ENCODE results near the gene TPD52L1.

The TPD52L1 gene

DNA sequence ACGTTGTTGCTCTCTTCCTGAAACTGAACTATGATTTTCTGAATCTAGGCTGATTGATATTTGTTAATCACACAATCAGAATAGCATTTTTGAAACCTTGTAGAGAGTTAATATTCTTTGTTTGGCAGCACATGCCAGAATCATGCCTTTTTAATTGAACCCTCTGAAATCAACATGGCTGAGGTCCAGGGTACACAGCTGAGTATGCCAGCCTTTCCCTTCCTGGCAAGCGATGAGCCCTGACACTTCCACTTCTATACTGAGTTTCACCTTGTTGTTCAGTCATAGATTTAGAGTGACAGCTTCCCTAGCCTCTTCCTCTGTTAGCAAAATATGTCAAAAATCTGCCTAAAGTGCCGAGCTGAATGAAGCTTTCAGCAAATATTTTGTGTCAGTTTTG, 141.4 kb downstream of the TPD52L1 start:
- peaks cover 35% of the 10 kb centered on the region for H3K36me3 Mint-ChIP-seq (ENCODE audit: insufficient read depth)
- H3K9me3 Mint-ChIP-seq: no peaks in the 10 kb centered on the region
- no peaks in the 10 kb centered on the region for H3K27me3 Mint-ChIP-seq
- ATAC-seq (replicated peaks) (no peak), DNase-seq (no peak)
- no peak overlapping the region for H3K27ac Mint-ChIP-seq
- peaks cover 36 to 50% of the 10 kb centered on the region in 2 donors for H3K4me1 Mint-ChIP-seq (ENCODE audit: low read depth in 2 of 2)
- H3K4me3 Mint-ChIP-seq: no peak overlapping the region

DNA sequence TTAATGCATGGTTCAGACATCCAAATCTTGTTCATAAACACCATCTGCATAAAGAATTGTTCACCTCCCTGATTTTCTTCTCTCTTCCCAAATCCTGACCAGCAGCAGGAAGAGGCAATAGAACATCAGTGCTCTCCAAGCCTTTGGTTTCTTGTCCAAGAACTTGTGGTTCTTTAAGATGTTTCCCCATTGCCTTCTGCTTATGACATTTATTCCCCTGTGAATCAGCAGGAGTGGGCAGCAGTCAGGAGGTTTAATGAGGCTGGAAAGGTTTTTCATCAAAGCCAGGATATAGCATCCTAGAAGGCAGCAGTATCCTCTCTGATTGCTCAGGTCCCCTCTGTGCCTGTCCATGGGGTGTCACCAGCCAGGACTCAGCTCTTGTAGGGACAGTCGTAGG, 142.9 kb downstream of the TPD52L1 start:
- peak overlapping the region in 1 of 2 donors; percentile 25 for H3K27ac Mint-ChIP-seq
- H3K4me3 Mint-ChIP-seq: no peak overlapping the region
- H3K9me3 Mint-ChIP-seq: no peaks in the 10 kb centered on the region
- no peaks in the 10 kb centered on the region for H3K27me3 Mint-ChIP-seq
- no peak for ATAC-seq (replicated peaks)
- H3K36me3 Mint-ChIP-seq (ENCODE audit: insufficient read depth): peaks cover 36% of the 10 kb centered on the region
- H3K4me1 Mint-ChIP-seq (ENCODE audit: low read depth in 2 of 2): peaks cover 47 to 63% of the 10 kb centered on the region in 2 donors
- DNase-seq: no peak

DNA sequence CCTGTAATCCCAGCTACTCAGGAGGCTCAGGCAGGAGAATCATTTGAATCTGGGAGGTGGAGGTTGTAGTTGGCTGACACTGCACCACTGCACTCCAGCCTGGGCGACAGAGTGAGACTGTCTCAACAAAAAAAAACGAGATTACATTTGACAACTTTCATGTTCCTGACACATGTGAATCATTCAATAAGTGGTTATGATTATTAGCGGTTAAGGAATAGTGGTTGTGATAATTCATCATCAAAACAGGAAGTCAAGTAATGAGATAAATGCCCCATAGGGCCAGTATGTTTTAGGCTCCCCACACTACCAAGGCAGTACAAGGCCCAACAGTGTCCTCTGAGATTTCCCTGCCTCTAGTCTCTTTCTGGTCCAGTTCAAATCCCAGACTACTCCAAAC, 145.7 kb downstream of the TPD52L1 start:
- H3K4me3 Mint-ChIP-seq: peak overlapping the region; percentile 30 to 92
- H3K27ac Mint-ChIP-seq: peak overlapping the region; percentile 65 to 96
- H3K9me3 Mint-ChIP-seq: no peaks in the 10 kb centered on the region
- peak in 1 of 3 experiments; percentile 12 for DNase-seq
- peaks cover 27% of the 10 kb centered on the region for H3K36me3 Mint-ChIP-seq (ENCODE audit: insufficient read depth)
- no peaks in the 10 kb centered on the region for H3K27me3 Mint-ChIP-seq
- peaks cover 51 to 68% of the 10 kb centered on the region in 2 donors for H3K4me1 Mint-ChIP-seq (ENCODE audit: low read depth in 2 of 2)
- ATAC-seq (replicated peaks): peak; percentile 63

DNA sequence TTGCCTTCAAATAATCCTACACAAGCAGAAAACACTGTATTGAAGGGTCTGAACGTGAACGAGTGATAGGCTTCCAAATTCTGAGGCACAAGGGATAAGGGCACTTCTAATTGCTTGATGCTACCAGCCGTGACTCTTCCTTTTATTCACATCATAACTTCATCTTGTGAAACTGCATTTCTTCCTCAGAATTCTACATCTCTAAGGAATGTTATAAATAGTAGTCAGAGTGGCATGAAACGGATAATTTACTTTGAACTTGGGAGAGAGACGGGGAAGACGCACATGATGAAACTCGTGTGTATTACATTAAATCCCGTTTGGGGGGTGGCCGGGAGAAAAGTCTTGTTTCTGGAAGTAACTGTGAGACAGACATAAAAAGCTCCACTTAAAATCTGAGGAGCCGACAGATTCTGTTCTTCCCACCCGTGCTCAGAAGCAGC, 147.4 kb downstream of the TPD52L1 start:
- no peak for ATAC-seq (replicated peaks)
- Mint-ChIP-seq H3K4me1 (ENCODE audit: low read depth in 2 of 2) (peaks cover 44 to 55% of the 10 kb centered on the region in 2 donors), H3K27me3 (peaks cover 12 to 13% of the 10 kb centered on the region in 2 donors), H3K36me3 (ENCODE audit: insufficient read depth) (peaks cover 24% of the 10 kb centered on the region), H3K27ac (peak overlapping the region; percentile 65 to 96), H3K4me3 (peak overlapping the region; percentile 75 to 92), H3K9me3 (no peaks in the 10 kb centered on the region)
- DNase-seq: no peak

DNA sequence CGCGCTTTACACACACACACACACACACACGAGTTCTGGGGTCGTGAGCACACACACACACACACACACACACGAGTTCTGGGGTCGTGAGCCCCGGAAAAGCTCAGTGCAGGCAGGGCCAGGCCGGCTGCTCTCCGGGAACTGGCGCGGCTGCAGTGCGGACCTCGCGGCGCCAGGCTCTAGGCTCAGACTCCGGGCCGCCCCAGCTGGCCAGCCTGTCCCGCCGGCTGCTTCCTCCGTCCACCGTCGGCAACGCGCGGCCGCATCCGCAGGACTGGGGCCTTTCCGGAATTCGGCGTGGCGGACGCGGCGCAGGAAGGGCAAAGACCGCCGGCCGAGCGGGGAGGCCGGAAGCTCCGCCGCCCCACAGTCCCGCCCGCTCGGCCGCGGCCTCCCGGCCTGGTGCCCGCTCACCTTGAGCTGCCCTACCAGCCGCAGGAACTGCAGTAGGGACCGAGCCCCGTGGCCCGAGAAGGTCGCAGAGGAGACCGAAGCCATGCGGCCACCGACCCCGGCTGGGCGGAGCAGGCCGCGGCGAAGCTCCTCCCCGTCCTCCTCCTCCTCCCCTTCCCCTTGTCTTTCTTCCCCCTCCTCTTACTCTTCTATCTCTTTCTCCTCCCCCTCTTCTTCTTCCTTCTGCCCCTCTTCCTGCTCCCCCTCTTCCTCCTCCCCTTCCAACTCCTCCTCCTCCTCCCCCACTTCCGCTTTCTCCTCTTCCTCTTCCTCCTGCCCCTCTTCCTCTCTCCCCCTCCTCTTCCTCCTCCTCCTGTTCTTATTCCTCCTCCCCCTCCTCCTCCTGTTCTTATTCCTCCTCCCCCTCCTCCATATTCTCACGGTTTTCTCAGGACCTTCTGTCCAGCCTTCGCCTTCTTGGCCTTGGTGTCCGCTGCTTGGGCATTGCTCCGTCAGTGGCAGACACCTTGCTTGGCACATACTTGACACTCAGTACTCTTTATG, 148.1 kb downstream of the TPD52L1 start, which contains the start of gene HDDC2:
HDDC2 (minus strand) TSS at position 533 of the 957 bp plus-strand sequence; CDS start at position 498, 35 bp downstream.
- Mint-ChIP-seq H3K9me3 (no peaks in the 10 kb centered on the region), H3K36me3 (ENCODE audit: insufficient read depth) (peaks cover 24% of the 10 kb centered on the region), H3K4me3 (peak within 1 kb of the TSS; percentile 75 to 92), H3K27ac (peak within 1 kb of the TSS; percentile 65 to 96), H3K4me1 (ENCODE audit: low read depth in 2 of 2) (peaks cover 44 to 55% of the 10 kb centered on the region in 2 donors), H3K27me3 (peaks cover 18 to 20% of the 10 kb centered on the region in 2 donors)
- ATAC-seq (replicated peaks) (peak; percentile 53), DNase-seq (peak; percentile 10 to 23 (median 21))

GRCh38 chr6:125302840-125303511, 149.4 kb downstream of the TPD52L1 start:
- peak overlapping the region; percentile 39 to 96 for H3K27ac Mint-ChIP-seq
- no peaks in the 10 kb centered on the region for H3K9me3 Mint-ChIP-seq
- H3K27me3 Mint-ChIP-seq: peaks cover 18 to 22% of the 10 kb centered on the region in 2 donors
- peaks cover 17% of the 10 kb centered on the region for H3K36me3 Mint-ChIP-seq (ENCODE audit: insufficient read depth)
- ATAC-seq (replicated peaks): peak; percentile 40
- no peak for DNase-seq
- H3K4me1 Mint-ChIP-seq (ENCODE audit: low read depth in 2 of 2): peaks cover 37 to 46% of the 10 kb centered on the region in 2 donors
- peak overlapping the region; percentile 75 to 92 for H3K4me3 Mint-ChIP-seq

DNA sequence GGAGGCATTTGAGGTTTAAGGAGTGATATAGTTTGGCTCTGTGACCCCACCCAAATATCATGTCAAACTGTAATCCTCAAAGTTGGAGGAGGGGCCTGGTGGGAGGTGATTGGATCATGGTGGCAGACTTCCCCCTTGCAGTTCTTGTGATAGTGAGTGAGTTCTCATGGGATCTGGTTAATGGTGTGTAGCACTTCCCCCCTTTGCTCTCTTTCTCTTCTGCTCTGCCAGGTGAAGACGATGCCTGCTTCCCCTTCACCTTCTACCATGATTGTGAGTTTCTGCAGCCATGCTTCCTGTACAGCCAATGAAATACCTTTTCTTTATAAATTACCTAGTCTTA, 149.9 kb downstream of the TPD52L1 start:
- no peak for DNase-seq
- H3K27ac Mint-ChIP-seq: peak overlapping the region; percentile 39 to 63
- no peak for ATAC-seq (replicated peaks)
- H3K9me3 Mint-ChIP-seq: no peaks in the 10 kb centered on the region
- peaks cover 21 to 22% of the 10 kb centered on the region in 2 donors for H3K27me3 Mint-ChIP-seq
- peaks cover 14% of the 10 kb centered on the region for H3K36me3 Mint-ChIP-seq (ENCODE audit: insufficient read depth)
- peaks cover 36 to 42% of the 10 kb centered on the region in 2 donors for H3K4me1 Mint-ChIP-seq (ENCODE audit: low read depth in 2 of 2)
- H3K4me3 Mint-ChIP-seq: no peak overlapping the region

DNA sequence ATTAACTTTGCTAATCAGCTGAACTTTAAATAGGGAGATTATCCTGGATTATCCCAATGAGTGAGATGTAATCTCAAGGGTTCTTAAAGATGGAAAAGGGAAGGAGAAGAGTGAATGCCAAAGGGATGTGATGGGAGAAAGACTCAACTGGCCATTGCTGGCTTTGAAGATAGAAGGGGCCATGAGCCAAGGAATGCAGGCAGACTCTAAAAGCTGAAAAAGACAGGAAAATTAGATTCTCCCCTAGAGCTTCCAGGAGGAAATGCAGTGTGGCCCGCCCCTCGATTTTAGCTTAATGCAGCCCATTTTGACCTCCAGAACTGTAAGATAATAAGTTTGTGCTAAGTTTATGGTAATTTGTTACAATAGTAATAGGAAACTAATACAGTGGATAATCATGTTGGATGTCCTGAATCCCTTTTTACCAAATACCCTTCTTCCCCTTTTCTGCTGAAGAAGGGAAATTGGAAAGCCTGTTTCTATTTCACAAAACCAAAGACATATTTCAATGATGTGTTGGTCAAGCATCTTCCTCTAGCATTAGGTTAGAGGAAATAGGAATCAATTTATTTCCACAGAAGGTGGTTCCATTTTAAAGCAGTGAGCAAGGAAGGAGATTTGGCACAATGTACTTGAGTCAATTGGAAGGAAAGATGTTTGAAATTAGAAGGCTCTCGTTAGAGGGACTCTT, 151.5 kb downstream of the TPD52L1 start:
- Mint-ChIP-seq H3K4me3 (no peak overlapping the region), H3K27me3 (peaks cover 22 to 32% of the 10 kb centered on the region in 2 donors), H3K27ac (no peak overlapping the region), H3K4me1 (ENCODE audit: low read depth in 2 of 2) (peaks cover 23 to 27% of the 10 kb centered on the region in 2 donors), H3K36me3 (ENCODE audit: insufficient read depth) (peaks cover 6% of the 10 kb centered on the region), H3K9me3 (no peaks in the 10 kb centered on the region)
- ATAC-seq (replicated peaks) (no peak), DNase-seq (no peak)

DNA sequence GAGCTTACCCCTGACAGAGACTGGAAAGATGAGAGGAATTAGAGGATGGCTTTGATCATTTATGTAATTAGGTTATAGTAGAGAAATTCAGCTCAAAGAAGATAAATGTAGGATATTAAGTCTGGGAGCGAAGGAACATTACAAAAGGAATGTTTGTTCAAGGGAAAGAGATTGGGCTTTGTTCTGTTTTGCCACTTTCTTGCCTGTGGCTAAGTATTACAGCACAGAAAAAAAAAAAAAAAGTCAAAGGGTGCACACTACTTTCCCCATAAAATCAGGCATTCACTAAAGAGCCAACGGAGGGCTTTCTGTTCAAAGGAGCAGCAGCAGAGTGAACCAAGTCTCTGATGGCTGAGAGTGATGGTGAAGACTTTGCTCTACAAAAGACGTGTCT, 153.2 kb downstream of the TPD52L1 start:
- H3K27me3 Mint-ChIP-seq: peaks cover 22 to 36% of the 10 kb centered on the region in 2 donors
- H3K9me3 Mint-ChIP-seq: no peaks in the 10 kb centered on the region
- H3K36me3 Mint-ChIP-seq (ENCODE audit: insufficient read depth): no peaks in the 10 kb centered on the region
- ATAC-seq (replicated peaks): no peak
- no peak overlapping the region for H3K27ac Mint-ChIP-seq
- DNase-seq: no peak
- H3K4me1 Mint-ChIP-seq (ENCODE audit: low read depth in 2 of 2): peaks cover 16 to 17% of the 10 kb centered on the region in 2 donors
- no peak overlapping the region for H3K4me3 Mint-ChIP-seq

DNA sequence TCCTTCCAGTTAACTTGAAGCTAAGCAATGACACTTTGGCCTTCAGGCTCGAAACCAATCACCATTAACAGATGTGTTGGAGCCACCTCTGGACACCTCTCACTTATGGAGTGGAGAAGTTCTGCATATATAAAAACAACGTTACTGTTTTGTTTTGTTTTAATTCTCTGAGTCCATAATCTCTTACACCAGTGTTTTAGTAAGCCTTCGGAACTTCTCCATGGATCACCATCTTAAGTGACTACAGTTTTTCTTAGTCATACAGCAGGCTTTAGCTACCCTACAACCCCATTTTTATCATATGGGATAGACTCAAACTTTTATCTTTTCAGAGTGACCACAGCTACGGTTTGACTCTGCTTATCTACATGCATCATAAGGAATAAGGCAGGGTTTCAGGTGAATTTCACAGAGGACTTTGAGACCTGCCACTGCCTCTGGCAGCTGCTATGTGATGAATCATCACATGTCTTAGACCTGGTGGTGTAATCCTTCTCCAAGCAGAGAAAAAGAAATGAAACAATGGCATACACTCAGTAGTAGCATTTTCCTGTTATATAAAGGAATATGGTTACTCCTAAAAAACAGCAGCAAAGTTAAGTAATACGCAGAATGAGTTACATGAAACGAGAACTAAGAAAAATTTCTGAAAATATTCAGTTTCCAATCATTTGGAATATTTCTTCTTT, 153.7 kb downstream of the TPD52L1 start:
- Mint-ChIP-seq H3K27ac (no peak overlapping the region), H3K27me3 (peaks cover 26 to 40% of the 10 kb centered on the region in 2 donors), H3K4me3 (no peak overlapping the region), H3K36me3 (ENCODE audit: insufficient read depth) (no peaks in the 10 kb centered on the region), H3K9me3 (no peaks in the 10 kb centered on the region), H3K4me1 (ENCODE audit: low read depth in 2 of 2) (peaks cover 13 to 14% of the 10 kb centered on the region in 2 donors)
- ATAC-seq (replicated peaks) (no peak), DNase-seq (no peak)

DNA sequence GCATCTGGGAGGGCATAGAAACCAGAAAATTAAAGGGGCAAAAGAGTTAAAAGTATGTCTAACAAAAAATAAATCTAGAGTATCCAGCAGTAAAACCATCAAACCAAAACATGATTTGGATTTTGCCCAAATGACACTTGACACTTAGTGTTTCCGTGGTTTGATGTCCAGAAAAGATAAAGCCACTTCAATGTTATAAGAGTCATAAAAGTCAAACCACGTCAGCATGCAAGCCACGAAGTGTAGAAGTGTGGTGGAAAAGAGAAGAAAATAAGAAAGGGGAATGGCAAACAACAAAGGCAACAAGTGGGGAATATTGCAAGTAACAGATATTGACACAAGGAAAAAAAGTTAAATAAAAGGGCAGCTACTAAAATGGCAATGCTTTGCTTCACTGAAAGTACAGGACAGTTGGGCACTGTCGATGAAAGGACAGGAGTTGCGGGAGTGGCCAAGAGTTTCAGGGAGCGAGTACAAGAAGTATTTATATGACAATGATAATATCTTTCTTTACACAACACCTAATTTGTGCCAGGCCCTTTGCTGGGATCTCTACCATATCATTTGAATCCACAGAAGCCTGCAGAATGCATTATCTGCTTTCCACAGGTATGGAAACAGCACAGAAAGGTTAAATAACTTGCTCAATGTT, 154.5 kb downstream of the TPD52L1 start:
- Mint-ChIP-seq H3K36me3 (ENCODE audit: insufficient read depth) (no peaks in the 10 kb centered on the region), H3K9me3 (no peaks in the 10 kb centered on the region), H3K4me3 (no peak overlapping the region), H3K4me1 (ENCODE audit: low read depth in 2 of 2) (peaks cover 6 to 10% of the 10 kb centered on the region in 2 donors), H3K27ac (no peak overlapping the region), H3K27me3 (peaks cover 30 to 48% of the 10 kb centered on the region in 2 donors)
- no peak for ATAC-seq (replicated peaks)
- DNase-seq: no peak

DNA sequence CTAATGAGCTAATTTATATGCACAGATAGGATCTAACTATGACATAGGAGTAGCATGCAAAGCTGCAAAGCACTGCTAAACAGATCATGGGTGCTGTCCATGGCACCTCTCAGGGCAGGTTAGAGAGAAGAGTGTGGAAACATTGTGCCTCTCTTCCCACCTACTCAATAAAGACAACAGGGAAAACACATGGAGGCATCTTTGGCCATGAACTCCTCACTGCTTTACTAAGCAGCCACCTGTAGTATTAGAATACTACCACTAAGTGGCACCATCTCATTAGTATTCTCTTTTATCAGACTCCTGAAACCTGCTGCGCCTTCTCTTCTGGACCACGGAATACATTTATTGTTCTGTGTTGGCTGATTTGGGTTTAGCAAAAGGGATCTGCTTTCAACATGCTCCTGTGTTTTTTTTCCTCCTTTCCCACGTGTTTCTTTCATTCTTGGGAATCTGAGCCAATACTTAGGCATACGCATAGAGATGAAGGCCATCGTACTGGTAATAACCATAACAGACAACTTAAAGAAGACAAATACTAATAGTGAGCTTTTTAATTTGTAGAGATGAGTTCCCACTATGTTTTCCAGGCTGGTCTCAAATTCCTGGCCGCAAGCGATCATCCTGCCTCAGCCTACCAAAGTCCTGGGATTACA, 157.5 kb downstream of the TPD52L1 start:
- peak; percentile 15 to 27 (median 15) for DNase-seq
- H3K36me3 Mint-ChIP-seq (ENCODE audit: insufficient read depth): no peaks in the 10 kb centered on the region
- H3K27ac Mint-ChIP-seq: no peak overlapping the region
- ATAC-seq (replicated peaks): peak; percentile 90
- no peak overlapping the region for H3K4me3 Mint-ChIP-seq
- peaks cover 0 to 5% of the 10 kb centered on the region in 2 donors for H3K4me1 Mint-ChIP-seq (ENCODE audit: low read depth in 2 of 2)
- peaks cover 16 to 37% of the 10 kb centered on the region in 2 donors for H3K27me3 Mint-ChIP-seq
- H3K9me3 Mint-ChIP-seq: no peaks in the 10 kb centered on the region
